ENCODE data around the gene PRR13. TPM values are rescaled to one million over a fixed set of nuclear protein-coding genes. Genes with fewer than 3 reads are reported as not detected.

PRR13 gene
- total and polyA plus RNA-seq, 2 of the 8 experiments (the other 6 are each of a cell fraction or from before 2014, with no cell fraction given): 82.9 to 185 TPM

DNA sequence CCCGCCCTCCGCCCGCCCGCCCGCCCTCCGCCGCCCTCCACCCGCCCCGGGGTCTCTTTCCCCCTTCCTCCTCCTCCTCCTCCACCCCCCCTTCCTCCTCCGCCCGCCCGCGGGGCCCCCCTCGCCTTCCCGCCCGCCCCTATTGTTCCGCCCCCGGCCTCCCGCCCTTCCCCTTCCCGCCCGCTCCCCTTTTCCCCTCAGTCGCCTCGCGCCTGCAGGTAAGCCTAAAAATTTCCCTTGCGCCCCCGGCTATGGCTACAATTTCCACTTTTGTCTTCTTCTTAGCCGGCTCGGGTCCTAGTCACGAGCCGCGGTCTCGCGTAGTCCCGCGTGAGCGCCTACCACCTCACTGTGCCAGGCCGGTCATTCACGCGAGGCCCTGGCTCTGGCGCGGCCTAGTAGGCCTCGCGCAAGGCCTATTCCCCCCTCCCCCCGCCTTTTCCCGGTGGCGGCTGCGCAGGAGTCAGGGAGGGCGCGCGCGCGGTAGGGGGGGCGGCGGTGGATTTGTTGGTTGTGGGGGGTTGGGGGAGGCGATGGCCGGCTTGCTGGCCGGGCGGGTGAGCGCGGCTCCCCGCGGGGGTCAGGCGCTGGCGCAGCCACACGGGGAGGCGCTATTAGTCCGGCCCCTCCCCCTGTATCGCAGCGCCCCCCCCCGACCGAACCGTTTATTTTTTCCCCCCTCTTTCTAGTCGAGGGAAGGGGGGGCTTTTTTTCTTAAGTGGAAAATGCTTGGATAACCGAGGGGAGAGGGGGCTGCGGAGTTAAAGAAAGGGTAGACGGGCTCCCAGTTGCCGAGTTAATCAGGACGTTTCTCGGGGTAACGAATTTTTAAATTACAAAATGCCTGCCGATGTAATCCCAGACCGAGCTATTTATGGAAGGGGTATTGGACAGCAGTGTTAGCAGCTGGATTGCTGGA lies 10.9 kb downstream of the PRR13 start (continued):
- TF ChIP-seq, protein P1, sequence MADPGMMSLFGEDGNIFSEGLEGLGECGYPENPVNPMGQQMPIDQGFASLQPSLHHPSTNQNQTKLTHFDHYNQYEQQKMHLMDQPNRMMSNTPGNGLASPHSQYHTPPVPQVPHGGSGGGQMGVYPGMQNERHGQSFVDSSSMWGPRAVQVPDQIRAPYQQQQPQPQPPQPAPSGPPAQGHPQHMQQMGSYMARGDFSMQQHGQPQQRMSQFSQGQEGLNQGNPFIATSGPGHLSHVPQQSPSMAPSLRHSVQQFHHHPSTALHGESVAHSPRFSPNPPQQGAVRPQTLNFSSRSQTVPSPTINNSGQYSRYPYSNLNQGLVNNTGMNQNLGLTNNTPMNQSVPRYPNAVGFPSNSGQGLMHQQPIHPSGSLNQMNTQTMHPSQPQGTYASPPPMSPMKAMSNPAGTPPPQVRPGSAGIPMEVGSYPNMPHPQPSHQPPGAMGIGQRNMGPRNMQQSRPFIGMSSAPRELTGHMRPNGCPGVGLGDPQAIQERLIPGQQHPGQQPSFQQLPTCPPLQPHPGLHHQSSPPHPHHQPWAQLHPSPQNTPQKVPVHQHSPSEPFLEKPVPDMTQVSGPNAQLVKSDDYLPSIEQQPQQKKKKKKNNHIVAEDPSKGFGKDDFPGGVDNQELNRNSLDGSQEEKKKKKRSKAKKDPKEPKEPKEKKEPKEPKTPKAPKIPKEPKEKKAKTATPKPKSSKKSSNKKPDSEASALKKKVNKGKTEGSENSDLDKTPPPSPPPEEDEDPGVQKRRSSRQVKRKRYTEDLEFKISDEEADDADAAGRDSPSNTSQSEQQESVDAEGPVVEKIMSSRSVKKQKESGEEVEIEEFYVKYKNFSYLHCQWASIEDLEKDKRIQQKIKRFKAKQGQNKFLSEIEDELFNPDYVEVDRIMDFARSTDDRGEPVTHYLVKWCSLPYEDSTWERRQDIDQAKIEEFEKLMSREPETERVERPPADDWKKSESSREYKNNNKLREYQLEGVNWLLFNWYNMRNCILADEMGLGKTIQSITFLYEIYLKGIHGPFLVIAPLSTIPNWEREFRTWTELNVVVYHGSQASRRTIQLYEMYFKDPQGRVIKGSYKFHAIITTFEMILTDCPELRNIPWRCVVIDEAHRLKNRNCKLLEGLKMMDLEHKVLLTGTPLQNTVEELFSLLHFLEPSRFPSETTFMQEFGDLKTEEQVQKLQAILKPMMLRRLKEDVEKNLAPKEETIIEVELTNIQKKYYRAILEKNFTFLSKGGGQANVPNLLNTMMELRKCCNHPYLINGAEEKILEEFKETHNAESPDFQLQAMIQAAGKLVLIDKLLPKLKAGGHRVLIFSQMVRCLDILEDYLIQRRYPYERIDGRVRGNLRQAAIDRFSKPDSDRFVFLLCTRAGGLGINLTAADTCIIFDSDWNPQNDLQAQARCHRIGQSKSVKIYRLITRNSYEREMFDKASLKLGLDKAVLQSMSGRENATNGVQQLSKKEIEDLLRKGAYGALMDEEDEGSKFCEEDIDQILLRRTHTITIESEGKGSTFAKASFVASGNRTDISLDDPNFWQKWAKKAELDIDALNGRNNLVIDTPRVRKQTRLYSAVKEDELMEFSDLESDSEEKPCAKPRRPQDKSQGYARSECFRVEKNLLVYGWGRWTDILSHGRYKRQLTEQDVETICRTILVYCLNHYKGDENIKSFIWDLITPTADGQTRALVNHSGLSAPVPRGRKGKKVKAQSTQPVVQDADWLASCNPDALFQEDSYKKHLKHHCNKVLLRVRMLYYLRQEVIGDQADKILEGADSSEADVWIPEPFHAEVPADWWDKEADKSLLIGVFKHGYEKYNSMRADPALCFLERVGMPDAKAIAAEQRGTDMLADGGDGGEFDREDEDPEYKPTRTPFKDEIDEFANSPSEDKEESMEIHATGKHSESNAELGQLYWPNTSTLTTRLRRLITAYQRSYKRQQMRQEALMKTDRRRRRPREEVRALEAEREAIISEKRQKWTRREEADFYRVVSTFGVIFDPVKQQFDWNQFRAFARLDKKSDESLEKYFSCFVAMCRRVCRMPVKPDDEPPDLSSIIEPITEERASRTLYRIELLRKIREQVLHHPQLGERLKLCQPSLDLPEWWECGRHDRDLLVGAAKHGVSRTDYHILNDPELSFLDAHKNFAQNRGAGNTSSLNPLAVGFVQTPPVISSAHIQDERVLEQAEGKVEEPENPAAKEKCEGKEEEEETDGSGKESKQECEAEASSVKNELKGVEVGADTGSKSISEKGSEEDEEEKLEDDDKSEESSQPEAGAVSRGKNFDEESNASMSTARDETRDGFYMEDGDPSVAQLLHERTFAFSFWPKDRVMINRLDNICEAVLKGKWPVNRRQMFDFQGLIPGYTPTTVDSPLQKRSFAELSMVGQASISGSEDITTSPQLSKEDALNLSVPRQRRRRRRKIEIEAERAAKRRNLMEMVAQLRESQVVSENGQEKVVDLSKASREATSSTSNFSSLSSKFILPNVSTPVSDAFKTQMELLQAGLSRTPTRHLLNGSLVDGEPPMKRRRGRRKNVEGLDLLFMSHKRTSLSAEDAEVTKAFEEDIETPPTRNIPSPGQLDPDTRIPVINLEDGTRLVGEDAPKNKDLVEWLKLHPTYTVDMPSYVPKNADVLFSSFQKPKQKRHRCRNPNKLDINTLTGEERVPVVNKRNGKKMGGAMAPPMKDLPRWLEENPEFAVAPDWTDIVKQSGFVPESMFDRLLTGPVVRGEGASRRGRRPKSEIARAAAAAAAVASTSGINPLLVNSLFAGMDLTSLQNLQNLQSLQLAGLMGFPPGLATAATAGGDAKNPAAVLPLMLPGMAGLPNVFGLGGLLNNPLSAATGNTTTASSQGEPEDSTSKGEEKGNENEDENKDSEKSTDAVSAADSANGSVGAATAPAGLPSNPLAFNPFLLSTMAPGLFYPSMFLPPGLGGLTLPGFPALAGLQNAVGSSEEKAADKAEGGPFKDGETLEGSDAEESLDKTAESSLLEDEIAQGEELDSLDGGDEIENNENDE (IDR thresholded peaks at IDR 0.05; ENCODE audit: insufficient replicate concordance, low read length): no peak
- TF ChIP-seq KDM1A (IDR thresholded peaks at IDR 0.05; ENCODE audit: borderline replicate concordance, low read length): no peak
- TF ChIP-seq RNF2 (IDR thresholded peaks at IDR 0.05; ENCODE audit: borderline replicate concordance, low read depth, low read length, missing control alignments, poor library complexity, severe bottlenecking): no peak
- TF ChIP-seq CHD2 (IDR thresholded peaks at IDR 0.05; ENCODE audit: low read length): peak; percentile 61; the same call in 1 of the 2 replicates
- no peak for TF ChIP-seq SP4 (IDR thresholded peaks at IDR 0.05; ENCODE audit: low read length)
- TF ChIP-seq, protein P2, sequence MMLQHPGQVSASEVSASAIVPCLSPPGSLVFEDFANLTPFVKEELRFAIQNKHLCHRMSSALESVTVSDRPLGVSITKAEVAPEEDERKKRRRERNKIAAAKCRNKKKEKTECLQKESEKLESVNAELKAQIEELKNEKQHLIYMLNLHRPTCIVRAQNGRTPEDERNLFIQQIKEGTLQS (IDR thresholded peaks at IDR 0.05; ENCODE audit: insufficient read depth, low read depth, low read length): no peak
- peak; percentile 98 for TF ChIP-seq PHF8 (conservative IDR thresholded peaks at IDR 0.05; ENCODE audit: low read depth, low read length)
- peak; percentile 93 for TF ChIP-seq ASH2L (IDR thresholded peaks at IDR 0.05; ENCODE audit: low read length)
